Motor neuron (in vitro differentiated cells): ENCODE measurements around the gene YDJC. TPM values are rescaled to one million over a fixed set of nuclear protein-coding genes. Genes with fewer than 3 reads are reported as not detected.
"Not testable (repeated sequence)": the region's sequence is repeated elsewhere in the genome, so short reads cannot be mapped to it uniquely, and the experiment has no call there.

Source experiments
- ATAC-seq, 8 experiments: fragments of 200-7000 bp; cut with Tn5 transposase; replicated peaks in 6 of 8; 2 replicates each; pipeline ENCODE4 v1.8.0; 2021; ENCODE audit warnings: mild to moderate bottlenecking in 8 of 8, moderate library complexity in 8 of 8
- H3K27ac ChIP-seq, 2 donors: fragments of 250-450 bp; sonication (Bioruptor Pico); 2 replicates each; pipeline ENCODE4 v1.9.0; 2021; ENCODE audit warnings: antibody characterized with exemption in 2 of 2, mild to moderate bottlenecking in 2 of 2, moderate library complexity in 1 of 2
- H3K4me1 ChIP-seq, 2 donors: fragments of 250-450 bp; sonication (Bioruptor Pico); replicated peaks in 1 of 2; 2 replicates each; pipeline ENCODE4 v1.6.1; 2021; ENCODE audit warnings: antibody characterized with exemption in 2 of 2, mild to moderate bottlenecking in 2 of 2, moderate library complexity in 1 of 2
- H3K4me3 ChIP-seq, 5 donors: fragments of 250-450 bp; sonication (Bioruptor Pico); 2 replicates each; pipeline ENCODE4 v1.9.0; 2021; ENCODE audit warnings: antibody characterized with exemption in 5 of 5, mild to moderate bottlenecking in 5 of 5, moderate library complexity in 4 of 5
- WGBS, 10 experiments: fragments of 450-650 bp; shearing (Covaris generic); methylation state at CpG; one replicate each; pipeline ENCODE4 v1.0.0; 2022; 5-methylcytosine and 5-hydroxymethylcytosine counted together
- in situ Hi-C, 9 experiments: fragments of 400-800 bp; cut with MboI; loops; one replicate each; pipeline ENCODE4 v1.15.0; 2021; ENCODE audit warnings: low sequenced_read_pairs in 9 of 9, low pct_unique_long_range_greater_than_20kb in 2 of 9; ENCODE audit not compliant: unreplicated experiment in 9 of 9
- total RNA-seq, 8 experiments: library from RNA; unstranded; fragments of 300-600 nt; gene quantifications; 2 replicates each; pipeline versions ENCODE4 v1.2.3 to v1.2.4, GENCODE V29; 2022

Gene YDJC
- total RNA-seq, 8 experiments from 2014 or later, result 8.3 to 30.3 (median 12.1) TPM

- H3K27ac ChIP-seq, result peak overlapping the region in 1 of 2 donors; percentile 49
- 73 to 100% (median 92%) methylated on average over 2 to 4 of the region's 9 CpGs; no CpG with 5 or more reads in 5 of the 10 experiments for WGBS, 10 experiments
- no peak overlapping the region for H3K4me3 ChIP-seq
- no peak for ATAC-seq
- in situ Hi-C loops, result loop anchor here in 1 of 9 experiments (25.0 kb wide), 1 partner anchor 96 kb away; no protein-coding TSS in a partner anchor
- no peaks in the 10 kb centered on the region for H3K4me1 ChIP-seq
These were observed 38.8 kb downstream of the YDJC start for GRCh38 chr22:21590809-21591641.

GRCh38 chr22:21589396-21589795 lies 40.4 kb downstream of the YDJC start:
- H3K4me3 ChIP-seq, result no peak overlapping the region
- no peaks in the 10 kb centered on the region for H3K4me1 ChIP-seq
- WGBS, 10 experiments, result 60 to 88% (median 80%) methylated on average over 1 to 3 of the region's 8 CpGs; no CpG with 5 or more reads in 5 of the 10 experiments
- no peak overlapping the region for H3K27ac ChIP-seq
- no peak for ATAC-seq
- in situ Hi-C loops, result loop anchor here in 1 of 9 experiments (25.0 kb wide), 1 partner anchor 98 kb away; no protein-coding TSS in a partner anchor

- 50 to 100% (median 89%) methylated on average over 1 to 4 of the region's 4 CpGs; no CpG with 5 or more reads in 1 of the 10 experiments for WGBS, 10 experiments
- peak in 3 of 8 experiments; percentile 17 to 43 (median 31) for ATAC-seq
- H3K27ac ChIP-seq, result peak overlapping the region in 1 of 2 donors; percentile 45
- H3K4me3 ChIP-seq, result no peak overlapping the region
- in situ Hi-C loops, result loop anchor here in 1 of 9 experiments (25.0 kb wide), 1 partner anchor 99 kb away; no protein-coding TSS in a partner anchor
- H3K4me1 ChIP-seq, result no peaks in the 10 kb centered on the region
These were observed 41.8 kb downstream of the YDJC start for GRCh38 chr22:21587803-21588611.

GRCh38 chr22:21585389-21585788 lies 44.4 kb downstream of the YDJC start:
- Histone ChIP-seq H3K4me3 (no peak overlapping the region), H3K4me1 (peaks cover 0 to 5% of the 10 kb centered on the region in 2 donors), H3K27ac (peak overlapping the region in 1 of 2 donors; percentile 45)
- in situ Hi-C loops, result loop anchor here in 1 of 9 experiments (25.0 kb wide), 1 partner anchor 102 kb away; no protein-coding TSS in a partner anchor
- WGBS, 10 experiments, result 60 to 100% (median 90%) methylated on average over 1 to 2 of the region's 2 CpGs; no CpG with 5 or more reads in 5 of the 10 experiments
- ATAC-seq, result no peak

GRCh38 chr22:21582801-21583740 lies 46.8 kb downstream of the YDJC start:
- H3K4me1 ChIP-seq, result peaks cover 0 to 5% of the 10 kb centered on the region in 2 donors
- no peak overlapping the region for H3K4me3 ChIP-seq
- no peak for ATAC-seq
- H3K27ac ChIP-seq, result peak overlapping the region in 1 of 2 donors; percentile 12
- 60 to 100% (median 94%) methylated on average over 1 to 6 of the region's 10 CpGs; no CpG with 5 or more reads in 1 of the 10 experiments for WGBS, 10 experiments
- in situ Hi-C loops, result loop anchor here in 1 of 9 experiments (25.0 kb wide), 1 partner anchor 104 kb away; no protein-coding TSS in a partner anchor

- in situ Hi-C loops, result loop anchor here in 1 of 9 experiments (25.0 kb wide), 1 partner anchor 106 kb away; no protein-coding TSS in a partner anchor
- peak overlapping the region in 1 of 2 donors; percentile 51 for H3K27ac ChIP-seq
- not testable (repeated sequence) for ATAC-seq, H3K4me3 ChIP-seq, H3K4me1 ChIP-seq
- WGBS, 10 experiments, result 89 to 94% (median 92%) methylated on average over 3 to 7 of the region's 10 CpGs; no CpG with 5 or more reads in 7 of the 10 experiments
These were observed 48.7 kb downstream of the YDJC start for GRCh38 chr22:21581009-21581713.

GRCh38 chr22:21580623-21581007 lies 49.2 kb downstream of the YDJC start:
- not testable (repeated sequence) for H3K4me1 ChIP-seq, ATAC-seq, H3K4me3 ChIP-seq
- in situ Hi-C loops, result loop anchor here in 1 of 9 experiments (25.0 kb wide), 1 partner anchor 107 kb away; no protein-coding TSS in a partner anchor
- 80 to 100% (median 92%) methylated on average over 1 to 9 of the region's 9 CpGs; no CpG with 5 or more reads in 2 of the 10 experiments for WGBS, 10 experiments
- H3K27ac ChIP-seq, result peak overlapping the region in 1 of 2 donors; percentile 51

- in situ Hi-C loops, result loop anchor here in 1 of 9 experiments (25.0 kb wide), 1 partner anchor 108 kb away; no protein-coding TSS in a partner anchor
- Histone ChIP-seq H3K27ac (peak overlapping the region in 1 of 2 donors; percentile 16), H3K4me1 (peaks cover 0 to 5% of the 10 kb centered on the region in 2 donors), H3K4me3 (no peak overlapping the region)
- 40 to 94% (median 74%) methylated on average over 1 to 6 of the region's 6 CpGs; no CpG with 5 or more reads in 3 of the 10 experiments for WGBS, 10 experiments
- ATAC-seq, result no peak
These were observed 50.4 kb downstream of the YDJC start for GRCh38 chr22:21579474-21579851.

Other genes with a start within 250 kb of the YDJC start
- 1 to 10 TPM in 1 of 8 experiments, under 1 TPM in 7; 0.13 to 1.9 (median 0.45) TPM for gene RIMBP3B, start 246.3 kb downstream of the YDJC start, total RNA-seq
- 10 to 100 TPM in 4 of 8 experiments, 1 to 10 TPM in 4; 3.3 to 43.1 (median 13.9) TPM for gene HIC2, start 212.7 kb downstream of the YDJC start, total RNA-seq
- 10 to 100 TPM in 3 of 8 experiments, 1 to 10 TPM in 4, under 1 TPM in 1; 0.56 to 30.8 (median 5.7) TPM for gene TMEM191C, start 162.6 kb downstream of the YDJC start, total RNA-seq
- under 1 TPM in 6 of 8 experiments, not detected in 2; 0.09 to 0.92 (median 0.20) TPM for gene RIMBP3C, start 78.6 kb downstream of the YDJC start, total RNA-seq
- gene UBE2L3, start 62.3 kb downstream of the YDJC start, total RNA-seq, result 10 to 100 TPM; 35.6 to 71.1 (median 54.1) TPM
- 1 to 10 TPM in 1 of 8 experiments, under 1 TPM in 7; 0.11 to 1.2 (median 0.31) TPM for gene CCDC116, start 2.7 kb upstream of the YDJC start, total RNA-seq
- 10 to 100 TPM; 13.2 to 28.9 (median 18.7) TPM for gene SDF2L1, start 12.3 kb upstream of the YDJC start, total RNA-seq
- gene PPIL2, start 36.0 kb upstream of the YDJC start, total RNA-seq, result 10 to 100 TPM; 15.6 to 42.9 (median 25.8) TPM
- gene YPEL1, start 105.8 kb upstream of the YDJC start, total RNA-seq, result 10 to 100 TPM in 1 of 8 experiments, 1 to 10 TPM in 5, under 1 TPM in 2; 0.31 to 16.2 (median 7.3) TPM
- gene MAPK1, start 237.6 kb upstream of the YDJC start, total RNA-seq, result 10 to 100 TPM; 23.7 to 70.5 (median 42.9) TPM